ENCODE results near the gene TEX19. TPM values are rescaled to one million over a fixed set of nuclear protein-coding genes. Genes with fewer than 3 reads are reported as not detected.
"Not testable (repeated sequence)": the region's sequence is repeated elsewhere in the genome, so short reads cannot be mapped to it uniquely, and the experiment has no call there.

Gene TEX19
- total and polyA plus RNA-seq, 10 donors, result not detected

DNA sequence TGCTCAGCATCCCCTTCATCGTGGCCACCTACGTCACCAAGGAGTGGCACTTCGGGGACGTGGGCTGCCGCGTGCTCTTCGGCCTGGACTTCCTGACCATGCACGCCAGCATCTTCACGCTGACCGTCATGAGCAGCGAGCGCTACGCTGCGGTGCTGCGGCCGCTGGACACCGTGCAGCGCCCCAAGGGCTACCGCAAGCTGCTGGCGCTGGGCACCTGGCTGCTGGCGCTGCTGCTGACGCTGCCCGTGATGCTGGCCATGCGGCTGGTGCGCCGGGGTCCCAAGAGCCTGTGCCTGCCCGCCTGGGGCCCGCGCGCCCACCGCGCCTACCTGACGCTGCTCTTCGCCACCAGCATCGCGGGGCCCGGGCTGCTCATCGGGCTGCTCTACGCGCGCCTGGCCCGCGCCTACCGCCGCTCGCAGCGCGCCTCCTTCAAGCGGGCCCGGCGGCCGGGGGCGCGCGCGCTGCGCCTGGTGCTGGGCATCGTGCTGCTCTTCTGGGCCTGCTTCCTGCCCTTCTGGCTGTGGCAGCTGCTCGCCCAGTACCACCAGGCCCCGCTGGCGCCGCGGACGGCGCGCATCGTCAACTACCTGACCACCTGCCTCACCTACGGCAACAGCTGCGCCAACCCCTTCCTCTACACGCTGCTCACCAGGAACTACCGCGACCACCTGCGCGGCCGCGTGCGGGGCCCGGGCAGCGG lies 15.7 kb downstream of the TEX19 start:
- 30 to 49% (median 36%) methylated on average over 37 to 79 of the region's 79 CpGs for WGBS, 5 donors
- intact Hi-C loops (cut with DNase I; ENCODE audit: low total_unique reads), result no loop called here
- H3K4me1 ChIP-seq, result peaks cover 8 to 41% (median 33%) of the 10 kb centered on the region in 6 donors
- no peaks in the 10 kb centered on the region for H3K9me3 ChIP-seq
- TF ChIP-seq POLR2AphosphoS5 (IDR thresholded peaks at IDR 0.05) (no peak), POLR2A (IDR thresholded peaks at IDR 0.05) (no peak)
- TF ChIP-seq, protein P1, sequence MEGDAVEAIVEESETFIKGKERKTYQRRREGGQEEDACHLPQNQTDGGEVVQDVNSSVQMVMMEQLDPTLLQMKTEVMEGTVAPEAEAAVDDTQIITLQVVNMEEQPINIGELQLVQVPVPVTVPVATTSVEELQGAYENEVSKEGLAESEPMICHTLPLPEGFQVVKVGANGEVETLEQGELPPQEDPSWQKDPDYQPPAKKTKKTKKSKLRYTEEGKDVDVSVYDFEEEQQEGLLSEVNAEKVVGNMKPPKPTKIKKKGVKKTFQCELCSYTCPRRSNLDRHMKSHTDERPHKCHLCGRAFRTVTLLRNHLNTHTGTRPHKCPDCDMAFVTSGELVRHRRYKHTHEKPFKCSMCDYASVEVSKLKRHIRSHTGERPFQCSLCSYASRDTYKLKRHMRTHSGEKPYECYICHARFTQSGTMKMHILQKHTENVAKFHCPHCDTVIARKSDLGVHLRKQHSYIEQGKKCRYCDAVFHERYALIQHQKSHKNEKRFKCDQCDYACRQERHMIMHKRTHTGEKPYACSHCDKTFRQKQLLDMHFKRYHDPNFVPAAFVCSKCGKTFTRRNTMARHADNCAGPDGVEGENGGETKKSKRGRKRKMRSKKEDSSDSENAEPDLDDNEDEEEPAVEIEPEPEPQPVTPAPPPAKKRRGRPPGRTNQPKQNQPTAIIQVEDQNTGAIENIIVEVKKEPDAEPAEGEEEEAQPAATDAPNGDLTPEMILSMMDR (IDR thresholded peaks at IDR 0.05 in 8 of 11, conservative IDR thresholded peaks at IDR 0.05 in 3 of 11), result no peak
- H3K4me3 ChIP-seq, result no peak overlapping the region
- no peak overlapping the region for H3K27ac ChIP-seq
- DNase-seq, result peak; percentile 32
- H3K27me3 ChIP-seq (replicated peaks in 1 of 7), result peaks cover 4 to 93% (median 72%) of the 10 kb centered on the region in 7 donors
- H3K36me3 ChIP-seq, result no peaks in the 10 kb centered on the region

DNA sequence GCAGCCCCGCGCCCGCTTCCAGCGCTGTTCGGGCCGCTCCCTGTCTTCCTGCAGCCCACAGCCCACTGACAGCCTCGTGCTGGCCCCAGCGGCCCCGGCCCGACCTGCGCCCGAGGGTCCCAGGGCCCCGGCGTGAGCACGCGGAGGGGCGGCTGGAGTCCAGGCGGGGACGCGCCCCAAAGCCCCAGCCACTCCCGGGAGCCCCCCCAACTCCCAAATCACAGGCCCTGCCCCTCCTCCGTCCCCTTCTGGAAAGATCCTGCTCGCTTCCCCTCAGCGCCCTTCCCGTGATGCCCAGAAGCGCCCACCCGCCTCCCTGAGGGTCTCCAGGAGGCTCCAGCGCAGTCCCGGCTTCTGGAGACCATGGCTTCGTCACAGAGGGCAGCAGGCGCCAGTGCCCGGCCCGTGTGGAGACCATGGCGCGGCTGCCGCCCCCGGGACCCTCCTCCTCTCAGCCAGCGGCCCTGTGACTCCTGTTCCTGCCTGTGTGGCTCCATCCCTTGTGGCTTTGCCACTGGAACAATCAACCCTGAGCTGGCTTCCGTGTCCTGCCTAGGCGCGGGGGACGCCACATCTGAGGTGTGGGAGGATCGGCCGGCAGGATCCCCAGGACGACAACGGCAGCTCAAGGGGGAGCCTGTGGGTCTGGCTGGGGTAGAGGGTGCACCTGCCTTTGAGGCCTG lies 16.5 kb downstream of the TEX19 start:
- peak; percentile 56 for DNase-seq
- peaks cover 8 to 34% (median 26%) of the 10 kb centered on the region in 6 donors for H3K4me1 ChIP-seq
- H3K27me3 ChIP-seq (replicated peaks in 1 of 7), result peaks cover 4 to 93% (median 67%) of the 10 kb centered on the region in 7 donors
- no peaks in the 10 kb centered on the region for H3K9me3 ChIP-seq
- H3K27ac ChIP-seq, result no peak overlapping the region
- intact Hi-C loops (cut with DNase I; ENCODE audit: low total_unique reads), result no loop called here
- H3K4me3 ChIP-seq, result no peak overlapping the region
- 57 to 76% (median 58%) methylated on average over 33 to 46 of the region's 46 CpGs for WGBS, 5 donors
- no peaks in the 10 kb centered on the region for H3K36me3 ChIP-seq
- TF ChIP-seq, protein P1 (IDR thresholded peaks at IDR 0.05 in 8 of 11, conservative IDR thresholded peaks at IDR 0.05 in 3 of 11), result no peak
- no peak for TF ChIP-seq POLR2A (IDR thresholded peaks at IDR 0.05)
- no peak for TF ChIP-seq POLR2AphosphoS5 (IDR thresholded peaks at IDR 0.05)

DNA sequence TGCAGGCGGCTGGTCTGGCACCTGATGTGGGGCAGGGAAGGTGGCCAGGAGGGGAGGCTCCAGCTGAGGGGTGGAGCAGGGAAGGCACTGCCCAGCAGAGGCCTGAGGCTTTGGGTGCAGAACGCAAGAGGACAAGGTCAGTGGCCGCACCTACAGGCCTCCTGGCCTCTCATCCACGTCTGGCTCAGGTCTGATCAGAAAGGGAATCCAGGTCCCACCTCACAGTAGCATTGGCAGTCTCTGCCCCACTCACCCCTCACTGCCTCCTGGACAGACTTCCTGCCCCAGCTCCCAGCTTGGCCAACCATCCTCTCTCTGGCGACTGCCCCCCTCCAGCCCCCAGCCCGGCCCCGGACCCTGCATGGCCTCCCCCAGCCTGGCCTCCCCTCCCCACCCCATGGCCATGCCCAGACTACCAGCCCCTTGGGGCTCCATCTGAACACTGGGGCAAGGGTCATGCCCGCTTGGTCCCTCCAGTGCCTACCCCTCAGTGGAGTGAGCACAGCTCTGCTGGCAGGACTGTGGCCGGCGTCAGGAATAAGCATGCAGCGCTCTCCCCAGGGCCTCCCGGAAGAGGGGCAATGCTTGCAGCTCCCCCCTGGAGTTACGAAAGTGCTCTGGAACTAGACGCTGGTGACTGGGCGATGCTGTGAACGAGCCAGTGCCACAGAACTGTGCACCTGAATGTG lies 17.1 kb downstream of the TEX19 start:
- DNase-seq, result peak; percentile 51
- H3K4me3 ChIP-seq, result no peak overlapping the region
- H3K27ac ChIP-seq, result no peak overlapping the region
- TF ChIP-seq POLR2A (IDR thresholded peaks at IDR 0.05) (no peak), POLR2AphosphoS5 (IDR thresholded peaks at IDR 0.05) (no peak)
- TF ChIP-seq, protein P1 (IDR thresholded peaks at IDR 0.05 in 8 of 11, conservative IDR thresholded peaks at IDR 0.05 in 3 of 11), result no peak
- 70 to 82% (median 72%) methylated on average over 11 to 16 of the region's 16 CpGs for WGBS, 5 donors
- H3K27me3 ChIP-seq (replicated peaks in 1 of 7), result peaks cover 4 to 92% (median 60%) of the 10 kb centered on the region in 7 donors
- H3K36me3 ChIP-seq, result no peaks in the 10 kb centered on the region
- H3K9me3 ChIP-seq, result no peaks in the 10 kb centered on the region
- intact Hi-C loops (cut with DNase I; ENCODE audit: low total_unique reads), result no loop called here
- peaks cover 4 to 27% (median 19%) of the 10 kb centered on the region in 6 donors for H3K4me1 ChIP-seq

DNA sequence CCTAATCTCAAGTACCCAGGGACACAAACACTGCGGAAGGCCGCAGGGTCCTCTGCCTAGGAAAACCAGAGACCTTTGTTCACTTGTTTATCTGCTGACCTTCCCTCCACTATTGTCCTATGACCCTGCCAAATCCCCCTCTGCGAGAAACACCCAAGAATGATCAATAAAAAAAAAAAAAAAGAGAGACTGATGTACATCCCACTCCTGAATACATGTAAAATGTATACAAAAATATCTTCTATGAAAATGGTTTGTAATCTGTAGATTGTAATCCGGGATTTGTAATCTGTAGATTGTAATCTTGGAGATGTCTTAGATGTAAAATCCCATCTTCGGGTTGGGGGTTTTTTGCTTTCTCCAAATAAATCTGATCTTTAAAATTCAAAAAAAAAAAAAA lies 18.2 kb downstream of the TEX19 start:
- H3K27ac ChIP-seq; intact Hi-C loops (cut with DNase I; ENCODE audit: low total_unique reads); H3K4me3 ChIP-seq; DNase-seq; H3K9me3 ChIP-seq; H3K36me3 ChIP-seq: not testable (repeated sequence)
- Histone ChIP-seq H3K27me3 (replicated peaks in 1 of 7) (peaks cover 0 to 89% (median 49%) of the 10 kb centered on the region in 7 donors), H3K4me1 (peaks cover 0 to 16% (median 8%) of the 10 kb centered on the region in 6 donors)
- WGBS, 5 donors, result 39 to 74% (median 56%) methylated on average over 2 to 3 of the region's 5 CpGs

Data from spleen (tissue), 11 donors.